SU-DHL-6 (cell line): Measurements from ENCODE around the gene RNF214.

ENCODE experiments used
- H2AFZ ChIP-seq: fragments of 200-600 bp; sonication (generic); 2 replicates; pipeline ENCODE4 v1.6.1; 2014; ENCODE audit warnings: low read depth, mild to moderate bottlenecking, moderate library complexity, mixed read lengths, antibody characterized with exemption, low read length; ENCODE audit not compliant: severe bottlenecking
- H3F3A ChIP-seq: fragments of 200-600 bp; shearing (Covaris generic); 2 replicates; pipeline ENCODE4 v1.6.0; 2016; ENCODE audit warnings: antibody characterized with exemption, mild to moderate bottlenecking; ENCODE audit not compliant: insufficient read depth
- H3K27ac ChIP-seq: fragments of 200-600 bp; sonication (generic); 2 replicates; pipeline ENCODE4 v1.5.1; 2016; ENCODE audit warnings: low read depth, mild to moderate bottlenecking, low read length, moderate library complexity, mixed read lengths
- H3K27me3 ChIP-seq: fragments of 200-600 bp; sonication (generic), shearing (Covaris generic); 2 replicates; pipeline ENCODE4 v1.6.0; 2014; ENCODE audit warnings: mild to moderate bottlenecking, low read length
- H3K36me3 ChIP-seq: fragments of 200-600 bp; sonication (generic); 2 replicates; pipeline ENCODE4 v1.6.1; 2014; ENCODE audit warnings: mild to moderate bottlenecking, low read length, mixed read lengths
- H3K4me2 ChIP-seq: fragments of 300-600, 200-600 bp; shearing (Covaris generic), sonication (generic); 2 replicates; pipeline ENCODE4 v1.6.0; 2014; ENCODE audit warnings: low read length, low read depth, mild to moderate bottlenecking; ENCODE audit not compliant: poor library complexity, severe bottlenecking
- H3K4me3 ChIP-seq: fragments of 200-600 bp; sonication (generic); 2 replicates; pipeline ENCODE4 v1.5.1; 2014; ENCODE audit warnings: antibody characterized with exemption, low read length, mild to moderate bottlenecking, mixed read lengths; ENCODE audit not compliant: insufficient read depth, poor library complexity, severe bottlenecking
- H3K79me2 ChIP-seq: fragments of 200-600 bp; sonication (generic); 2 replicates; pipeline ENCODE4 v1.6.1; 2014; ENCODE audit warnings: mild to moderate bottlenecking, low read length, moderate library complexity; ENCODE audit not compliant: insufficient read depth
- H3K9ac ChIP-seq: fragments of 200-600 bp; sonication (generic); 2 replicates; pipeline ENCODE4 v1.7.0; 2014; ENCODE audit warnings: mild to moderate bottlenecking, low read length
- H3K9me2 ChIP-seq: fragments of 200-600 bp; sonication (generic); replicated peaks from 2 replicates; pipeline ENCODE4 v1.6.1; 2014; ENCODE audit warnings: low read length; ENCODE audit not compliant: insufficient read depth
- H3K9me3 ChIP-seq: fragments of 200-600 bp; sonication (generic); 2 replicates; pipeline ENCODE4 v1.6.1; 2014; ENCODE audit warnings: low read length, mixed read lengths; ENCODE audit not compliant: insufficient read depth
- H4K20me1 ChIP-seq: fragments of 200-600 bp; sonication (generic); 2 replicates; pipeline ENCODE4 v1.6.1; 2014; ENCODE audit warnings: low read depth, mild to moderate bottlenecking, antibody characterized with exemption, low read length, moderate library complexity, mixed read lengths
- EZH2phosphoT487 ChIP-seq: fragments of 200-600 bp; sonication (generic), shearing (Covaris generic); conservative IDR thresholded peaks from 2 replicates; pipeline ENCODE4 v1.6.1; 2018; ENCODE audit warnings: mild to moderate bottlenecking, antibody characterized with exemption, low read length, moderate library complexity, mixed read lengths
- TF ChIP-seq, protein P1 (sequence below): fragments of 200-600 bp; sonication (generic); IDR thresholded peaks from one replicate; pipeline ENCODE4 v1.5.1; 2017; ENCODE audit warnings: antibody characterized with exemption, mild to moderate bottlenecking, low read length, moderate library complexity; ENCODE audit not compliant: insufficient read depth, poor library complexity, severe bottlenecking

Gene RNF214

DNA sequence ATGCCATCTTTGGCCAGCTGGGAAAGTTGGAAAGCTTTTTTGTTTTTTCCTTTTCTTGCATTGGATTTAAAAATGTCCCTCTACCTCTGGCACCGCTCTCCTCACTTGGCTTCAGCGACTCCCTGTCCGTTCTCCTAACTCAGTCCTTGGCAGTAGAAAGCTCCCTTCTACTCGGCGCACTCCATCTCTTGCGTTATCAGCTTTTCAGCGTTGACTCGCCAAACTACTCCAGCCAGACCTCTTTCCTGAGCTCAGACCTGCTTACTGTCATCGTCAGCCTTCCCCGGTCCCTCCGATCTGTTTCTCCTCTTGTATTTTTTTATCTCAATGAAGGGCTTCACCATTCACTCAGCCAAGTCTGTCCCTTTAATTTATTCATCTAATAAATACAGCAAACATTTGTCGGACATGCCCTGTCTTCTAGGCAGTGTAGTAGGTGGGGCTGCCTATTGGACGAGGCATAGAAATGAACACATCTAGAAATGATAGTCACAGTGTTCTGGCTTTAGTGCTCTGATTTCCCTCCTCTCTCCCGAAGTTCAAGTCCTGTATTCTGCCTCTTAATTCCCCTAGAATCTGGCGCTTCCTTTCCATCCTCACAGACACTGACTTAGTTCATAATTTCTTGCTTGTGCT lies 96.0 kb downstream of the RNF214 start:
- Histone ChIP-seq H3K36me3 (no peaks in the 10 kb centered on the region), H3F3A (peaks cover 8% of the 10 kb centered on the region; the same call in 1 of the 2 replicates), H3K9me2 (no peaks in the 10 kb centered on the region), H3K27me3 (no peaks in the 10 kb centered on the region), H3K9ac (peak overlapping the region; percentile 79), H2AFZ (peak overlapping the region; percentile 92), H4K20me1 (no peaks in the 10 kb centered on the region), H3K27ac (peak overlapping the region; percentile 67), H3K4me2 (peak overlapping the region; percentile 76), H3K4me3 (peak overlapping the region; percentile 80), H3K79me2 (no peaks in the 10 kb centered on the region; the same call in 1 of the 2 replicates), H3K9me3 (no peaks in the 10 kb centered on the region)
- TF ChIP-seq, protein P1, sequence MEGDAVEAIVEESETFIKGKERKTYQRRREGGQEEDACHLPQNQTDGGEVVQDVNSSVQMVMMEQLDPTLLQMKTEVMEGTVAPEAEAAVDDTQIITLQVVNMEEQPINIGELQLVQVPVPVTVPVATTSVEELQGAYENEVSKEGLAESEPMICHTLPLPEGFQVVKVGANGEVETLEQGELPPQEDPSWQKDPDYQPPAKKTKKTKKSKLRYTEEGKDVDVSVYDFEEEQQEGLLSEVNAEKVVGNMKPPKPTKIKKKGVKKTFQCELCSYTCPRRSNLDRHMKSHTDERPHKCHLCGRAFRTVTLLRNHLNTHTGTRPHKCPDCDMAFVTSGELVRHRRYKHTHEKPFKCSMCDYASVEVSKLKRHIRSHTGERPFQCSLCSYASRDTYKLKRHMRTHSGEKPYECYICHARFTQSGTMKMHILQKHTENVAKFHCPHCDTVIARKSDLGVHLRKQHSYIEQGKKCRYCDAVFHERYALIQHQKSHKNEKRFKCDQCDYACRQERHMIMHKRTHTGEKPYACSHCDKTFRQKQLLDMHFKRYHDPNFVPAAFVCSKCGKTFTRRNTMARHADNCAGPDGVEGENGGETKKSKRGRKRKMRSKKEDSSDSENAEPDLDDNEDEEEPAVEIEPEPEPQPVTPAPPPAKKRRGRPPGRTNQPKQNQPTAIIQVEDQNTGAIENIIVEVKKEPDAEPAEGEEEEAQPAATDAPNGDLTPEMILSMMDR: no peak
- TF ChIP-seq EZH2phosphoT487: no peak

DNA sequence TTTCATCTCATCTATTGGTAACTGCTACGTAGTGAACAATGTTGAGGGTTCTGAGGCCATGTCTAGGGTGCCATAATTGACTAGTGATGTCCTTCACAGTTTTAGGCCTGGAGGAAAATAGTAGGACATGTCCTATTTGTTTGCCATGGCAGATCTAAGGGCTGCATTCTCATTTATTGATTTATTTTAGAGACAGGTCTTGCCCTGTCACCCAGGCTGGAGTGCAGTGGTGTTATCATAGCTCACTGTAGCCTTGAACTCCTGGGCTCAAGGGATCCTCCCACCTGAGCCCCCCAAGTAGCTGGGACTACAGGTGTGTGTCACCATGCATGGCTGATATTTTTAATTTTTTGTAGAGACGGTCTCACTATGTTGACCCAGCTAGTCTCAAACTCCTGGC lies 100.4 kb downstream of the RNF214 start:
- no peaks in the 10 kb centered on the region for H3K9me3 ChIP-seq
- H4K20me1 ChIP-seq: no peaks in the 10 kb centered on the region
- H3K9ac ChIP-seq: no peak overlapping the region
- H3F3A ChIP-seq: no peaks in the 10 kb centered on the region
- no peaks in the 10 kb centered on the region for H3K27me3 ChIP-seq
- H2AFZ ChIP-seq: no peak overlapping the region
- H3K4me2 ChIP-seq: no peak overlapping the region
- no peaks in the 10 kb centered on the region for H3K36me3 ChIP-seq
- no peaks in the 10 kb centered on the region; the same call in 1 of the 2 replicates for H3K79me2 ChIP-seq
- no peak overlapping the region for H3K27ac ChIP-seq
- H3K4me3 ChIP-seq: no peak overlapping the region
- H3K9me2 ChIP-seq: no peaks in the 10 kb centered on the region
- no peak for TF ChIP-seq EZH2phosphoT487

DNA sequence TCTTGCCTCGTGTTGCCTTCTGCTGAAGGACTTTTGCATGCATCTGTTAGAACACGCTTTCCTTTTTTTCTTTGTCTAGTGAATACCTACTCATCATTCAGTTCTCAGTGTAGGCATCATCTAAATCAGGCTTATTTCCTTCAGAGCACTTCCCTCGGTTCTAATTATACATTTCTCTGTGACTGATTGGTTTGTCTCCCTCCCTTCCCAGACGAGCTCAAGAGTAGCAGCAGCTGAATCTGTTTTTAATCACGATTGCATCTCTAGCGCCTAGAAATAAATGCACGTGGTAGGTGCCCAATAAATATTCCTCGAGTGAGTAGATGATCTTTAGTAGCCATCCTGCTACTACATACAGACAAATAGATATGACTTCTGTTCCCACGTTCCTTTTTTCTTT lies 101.4 kb downstream of the RNF214 start:
- no peak overlapping the region for H3K4me2 ChIP-seq
- no peaks in the 10 kb centered on the region for H3K27me3 ChIP-seq
- no peak overlapping the region for H3K9ac ChIP-seq
- H3F3A ChIP-seq: no peaks in the 10 kb centered on the region
- H3K27ac ChIP-seq: no peak overlapping the region
- no peak overlapping the region for H2AFZ ChIP-seq
- H3K79me2 ChIP-seq: no peaks in the 10 kb centered on the region; the same call in 1 of the 2 replicates
- no peaks in the 10 kb centered on the region for H3K9me2 ChIP-seq
- H3K9me3 ChIP-seq: no peaks in the 10 kb centered on the region
- H3K36me3 ChIP-seq: no peaks in the 10 kb centered on the region
- TF ChIP-seq, protein P1: no peak
- no peak for TF ChIP-seq EZH2phosphoT487
- no peaks in the 10 kb centered on the region for H4K20me1 ChIP-seq
- H3K4me3 ChIP-seq: no peak overlapping the region

DNA sequence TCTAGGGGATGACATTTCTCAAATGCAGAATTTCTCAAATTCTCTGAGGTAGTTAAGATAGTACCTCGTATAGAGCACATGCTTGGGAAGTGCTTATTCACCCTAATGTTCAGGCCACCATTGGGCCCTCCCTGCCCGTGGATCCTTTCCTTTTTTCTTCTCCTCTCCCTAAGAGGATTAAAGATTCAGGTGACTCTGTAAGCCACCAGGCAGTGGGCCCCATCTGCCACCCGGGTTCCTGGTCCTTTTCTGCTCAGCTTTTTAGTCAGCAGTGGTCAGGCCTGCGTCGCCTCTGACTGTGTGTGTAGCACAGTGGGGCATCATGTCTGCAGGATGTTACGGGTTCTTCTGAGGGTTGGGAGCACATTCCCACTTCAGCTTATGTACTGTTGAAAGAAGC lies 102.4 kb downstream of the RNF214 start:
- H2AFZ ChIP-seq: no peak overlapping the region
- no peaks in the 10 kb centered on the region for H3K9me2 ChIP-seq
- no peaks in the 10 kb centered on the region for H3K36me3 ChIP-seq
- no peaks in the 10 kb centered on the region for H3F3A ChIP-seq
- no peaks in the 10 kb centered on the region for H3K79me2 ChIP-seq
- H3K27ac ChIP-seq: no peak overlapping the region
- no peaks in the 10 kb centered on the region for H3K9me3 ChIP-seq
- no peaks in the 10 kb centered on the region for H4K20me1 ChIP-seq
- no peak overlapping the region for H3K9ac ChIP-seq
- no peak overlapping the region for H3K4me2 ChIP-seq
- TF ChIP-seq, protein P1: no peak
- TF ChIP-seq EZH2phosphoT487: no peak
- H3K27me3 ChIP-seq: no peaks in the 10 kb centered on the region
- H3K4me3 ChIP-seq: no peak overlapping the region
